GM19372 (cell line): ENCODE results near the gene UBE2E2.
A peak's percentile ranks its signal among the peaks of the same experiment; 100 is the strongest.

Experiments used
- ATAC-seq: cut with Tn5 transposase; IDR thresholded peaks from one replicate; pipeline ENCODE4 v1.9.1; 2021; ENCODE audit warnings: mild to moderate bottlenecking, low read depth, moderate library complexity; ENCODE audit not compliant: unreplicated experiment

Gene UBE2E2

GRCh38 chr3:23192816-23193215 lies 10.3 kb upstream of the UBE2E2 start:
- no peak for ATAC-seq

GRCh38 chr3:23193831-23194230 lies 9.3 kb upstream of the UBE2E2 start:
- ATAC-seq: no peak

- no peak for ATAC-seq
Observed at GRCh38 chr3:23198801-23199200, 4.3 kb upstream of the UBE2E2 start.

GRCh38 chr3:23199649-23200048 lies 3.5 kb upstream of the UBE2E2 start:
- no peak for ATAC-seq

GRCh38 chr3:23201154-23201838 lies 1.8 kb upstream of the UBE2E2 start:
- ATAC-seq: no peak

- ATAC-seq: peak; percentile 14
Observed at GRCh38 chr3:23202203-23202920, 765 bp upstream of the UBE2E2 start.

- ATAC-seq: no peak
Observed at GRCh38 chr3:23203708-23204330, 692 bp downstream of the UBE2E2 start.

GRCh38 chr3:23206366-23206765 lies 3.2 kb downstream of the UBE2E2 start:
- ATAC-seq: no peak

DNA sequence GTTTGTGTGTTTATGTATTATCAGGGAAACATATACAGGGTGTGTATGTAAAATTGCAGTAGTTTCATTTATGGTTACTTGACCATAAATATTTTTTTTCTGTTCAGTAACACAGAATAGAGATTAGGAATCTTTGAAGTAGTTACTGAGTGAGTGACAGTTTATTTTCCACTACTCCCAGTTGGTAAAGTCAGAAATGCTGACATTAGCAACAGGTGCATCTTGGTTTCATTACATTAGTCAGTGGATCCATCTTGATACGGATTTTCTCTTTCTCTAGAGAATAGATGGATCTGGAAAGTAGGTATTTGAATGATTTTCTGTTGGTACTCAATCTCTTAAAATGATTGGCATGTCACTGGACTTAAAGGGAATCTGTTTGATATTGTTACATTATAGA lies 6.0 kb downstream of the UBE2E2 start:
- ATAC-seq: no peak

DNA sequence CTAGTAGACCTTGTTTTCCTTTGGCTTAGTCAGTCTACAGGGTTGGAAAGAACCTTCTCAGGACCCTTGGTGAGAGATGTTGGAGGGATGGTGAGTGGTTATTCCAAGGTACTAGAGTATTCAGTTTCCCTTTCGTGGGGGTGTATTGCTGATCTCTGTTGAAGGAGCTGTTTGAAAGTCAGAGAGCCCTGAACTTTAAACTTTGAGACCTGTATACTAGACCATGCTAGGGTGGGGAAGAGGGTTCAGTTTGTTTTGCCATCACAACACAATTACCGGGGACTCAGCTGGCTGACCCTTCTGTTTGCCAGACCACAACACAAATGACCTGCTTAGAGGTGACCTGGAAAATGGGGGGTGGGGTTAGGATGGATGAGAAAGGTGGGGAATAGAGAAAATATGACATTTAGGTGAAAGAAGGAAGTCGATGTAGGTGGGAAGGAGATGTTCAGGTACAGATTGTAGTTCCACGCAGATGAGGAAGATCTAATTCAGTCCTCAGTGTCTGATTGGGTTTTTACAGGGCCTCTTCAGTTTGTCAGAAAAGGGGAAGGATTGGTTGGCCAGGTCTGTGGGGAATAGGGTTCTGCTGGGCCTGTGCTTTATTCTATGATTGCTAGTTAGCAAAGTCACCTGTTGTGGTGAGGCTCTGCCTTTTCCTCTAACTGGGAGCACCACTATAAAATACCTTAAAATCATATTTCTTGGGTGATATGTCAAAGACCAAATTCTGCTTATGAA lies 6.8 kb downstream of the UBE2E2 start:
- no peak for ATAC-seq

GRCh38 chr3:23213813-23214212 lies 10.7 kb downstream of the UBE2E2 start:
- no peak for ATAC-seq

DNA sequence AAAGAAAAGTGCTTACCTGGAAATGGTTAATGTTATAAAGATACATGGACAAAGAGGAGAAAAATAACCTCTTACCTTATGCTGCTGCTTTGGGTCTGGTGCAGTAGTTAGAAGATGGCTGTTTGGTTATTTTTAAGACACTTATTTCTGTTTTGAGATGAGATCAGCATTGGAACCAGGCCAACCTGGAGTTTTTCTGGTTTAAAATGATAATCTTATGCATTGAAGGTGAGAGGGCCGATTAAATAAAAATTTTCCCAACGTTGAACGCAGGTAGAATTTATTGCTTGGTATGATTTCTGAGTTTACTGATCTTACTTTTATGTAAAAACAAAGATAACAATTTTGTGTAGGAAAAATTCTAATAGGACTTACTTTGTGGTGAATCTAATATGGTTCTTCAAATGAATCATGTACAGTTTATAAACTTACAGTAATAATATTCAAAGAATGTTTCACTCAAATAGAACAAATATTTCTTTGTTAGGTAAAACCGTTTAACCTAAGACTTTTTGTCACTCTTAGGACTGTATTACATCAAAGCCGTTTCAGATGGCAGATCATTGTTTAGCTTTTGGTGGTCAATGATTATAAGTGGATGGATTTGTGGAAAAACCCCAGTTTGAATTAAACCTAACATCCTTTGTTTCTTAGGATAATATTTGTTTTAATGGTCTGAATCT lies 14.9 kb downstream of the UBE2E2 start:
- no peak for ATAC-seq

DNA sequence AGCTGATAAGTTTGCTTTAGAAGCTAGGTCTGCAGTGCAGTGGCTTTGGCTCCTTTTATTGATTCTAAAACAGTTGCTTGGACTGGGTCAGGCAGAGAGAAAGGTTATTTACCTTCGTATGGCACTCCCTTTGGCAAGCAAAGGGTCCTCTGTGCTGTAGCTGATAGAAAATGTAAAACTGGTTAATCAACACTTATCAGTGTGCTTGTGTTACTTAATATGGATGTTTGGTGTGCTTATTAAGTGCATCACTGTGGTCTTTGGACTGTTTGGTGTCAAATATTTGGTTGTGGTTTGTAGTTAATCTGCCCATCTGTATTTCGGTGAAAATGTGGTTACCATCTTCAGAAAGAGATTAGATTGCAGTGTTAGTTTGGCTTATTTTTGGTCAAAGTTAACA lies 16.0 kb downstream of the UBE2E2 start:
- no peak for ATAC-seq

DNA sequence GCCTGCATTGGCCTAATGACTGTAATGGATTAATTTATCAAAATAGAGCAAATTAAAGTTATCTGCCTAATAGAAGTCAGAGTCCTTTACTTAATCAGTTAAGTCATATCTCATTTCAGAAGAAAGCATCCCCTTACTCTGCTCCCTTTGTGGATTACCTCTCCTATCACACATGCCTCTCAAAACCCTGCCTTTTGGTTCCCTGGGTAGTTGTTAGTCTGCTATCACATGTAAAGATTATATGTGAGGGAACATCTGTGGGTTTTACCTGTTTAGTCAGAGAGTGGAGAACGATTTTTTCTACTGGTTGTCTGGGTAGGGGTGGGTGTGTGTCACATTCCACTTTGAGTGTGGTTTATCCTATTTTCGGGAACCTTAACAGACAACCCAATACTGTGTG lies 16.4 kb downstream of the UBE2E2 start:
- ATAC-seq: no peak

GRCh38 chr3:23221136-23221535 lies 18.0 kb downstream of the UBE2E2 start:
- ATAC-seq: no peak

GRCh38 chr3:23232016-23232415 lies 28.9 kb downstream of the UBE2E2 start:
- ATAC-seq: no peak

GRCh38 chr3:23232854-23233253 lies 29.7 kb downstream of the UBE2E2 start:
- ATAC-seq: no peak

DNA sequence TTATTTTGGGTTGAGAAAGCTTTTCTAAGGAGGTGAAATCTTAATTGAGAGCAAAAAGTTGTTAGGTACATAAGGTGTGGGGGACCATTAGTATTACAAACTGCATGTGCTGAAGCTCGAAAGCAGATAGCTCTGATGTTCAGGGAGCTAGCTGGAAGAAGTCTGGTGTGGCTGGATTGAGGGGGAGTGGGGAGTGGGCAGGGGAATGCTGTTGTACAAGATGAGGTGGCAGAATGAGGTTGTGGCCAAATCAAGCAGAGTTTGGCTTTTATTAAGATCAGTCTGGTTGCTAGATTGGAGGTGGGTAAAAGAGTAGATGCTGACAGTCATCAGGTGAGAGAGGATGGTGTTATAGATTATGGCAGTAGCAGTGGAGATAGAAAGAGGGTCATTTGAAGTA lies 32.1 kb downstream of the UBE2E2 start:
- ATAC-seq: no peak

- ATAC-seq: no peak
Observed at GRCh38 chr3:23236890-23237289, 33.8 kb downstream of the UBE2E2 start.

DNA sequence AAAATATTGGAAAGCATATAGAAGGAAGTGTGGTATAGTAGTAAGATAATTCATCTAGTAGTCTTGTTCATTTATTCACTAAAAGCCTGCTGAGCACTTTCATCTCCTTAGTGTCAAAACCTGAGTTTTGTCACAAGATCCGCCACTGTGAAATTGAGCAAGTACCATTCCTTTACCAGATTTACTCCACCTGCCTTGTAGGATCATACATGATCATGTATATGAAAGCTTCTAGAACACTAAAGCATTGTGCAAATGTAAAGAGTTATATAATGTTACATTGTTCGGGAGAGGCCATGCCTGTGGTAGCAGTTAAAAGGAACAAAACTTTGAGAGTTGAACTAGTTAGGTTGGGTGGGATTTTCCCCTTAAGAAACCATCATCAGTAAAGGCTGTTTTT lies 35.0 kb downstream of the UBE2E2 start:
- no peak for ATAC-seq

DNA sequence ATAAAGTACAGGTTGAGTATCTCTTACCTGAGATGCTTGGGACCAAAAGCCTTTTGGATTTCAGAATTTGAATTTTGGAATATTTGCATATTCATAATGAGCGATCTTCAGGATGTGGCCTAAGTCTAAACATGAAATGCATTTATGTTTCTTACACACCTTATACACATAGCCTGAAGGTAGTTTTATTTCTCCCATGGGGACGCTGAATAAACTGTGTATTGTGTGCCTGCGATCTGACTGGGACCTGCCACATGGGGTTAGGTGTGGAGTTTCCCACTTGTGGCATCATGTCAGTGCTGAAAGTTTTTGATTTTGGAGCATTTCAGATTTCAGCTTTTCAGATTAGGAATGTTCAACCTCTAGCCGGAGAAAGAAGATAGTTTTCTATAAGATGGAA lies 35.5 kb downstream of the UBE2E2 start:
- no peak for ATAC-seq
